NCI-H2171 treated with DMSO at 0.1 percent for 48 hours (cell line): ENCODE data around the gene SLC47A1.
"Not testable (repeated sequence)": the region's sequence is repeated elsewhere in the genome, so short reads cannot be mapped to it uniquely, and the experiment has no call there.

Experiments used
- DNase-seq: peaks from one replicate; lab custom pipeline; 2025; lab: John Stamatoyannopoulos, UW

Gene SLC47A1, protein sequence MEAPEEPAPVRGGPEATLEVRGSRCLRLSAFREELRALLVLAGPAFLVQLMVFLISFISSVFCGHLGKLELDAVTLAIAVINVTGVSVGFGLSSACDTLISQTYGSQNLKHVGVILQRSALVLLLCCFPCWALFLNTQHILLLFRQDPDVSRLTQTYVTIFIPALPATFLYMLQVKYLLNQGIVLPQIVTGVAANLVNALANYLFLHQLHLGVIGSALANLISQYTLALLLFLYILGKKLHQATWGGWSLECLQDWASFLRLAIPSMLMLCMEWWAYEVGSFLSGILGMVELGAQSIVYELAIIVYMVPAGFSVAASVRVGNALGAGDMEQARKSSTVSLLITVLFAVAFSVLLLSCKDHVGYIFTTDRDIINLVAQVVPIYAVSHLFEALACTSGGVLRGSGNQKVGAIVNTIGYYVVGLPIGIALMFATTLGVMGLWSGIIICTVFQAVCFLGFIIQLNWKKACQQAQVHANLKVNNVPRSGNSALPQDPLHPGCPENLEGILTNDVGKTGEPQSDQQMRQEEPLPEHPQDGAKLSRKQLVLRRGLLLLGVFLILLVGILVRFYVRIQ

DNA sequence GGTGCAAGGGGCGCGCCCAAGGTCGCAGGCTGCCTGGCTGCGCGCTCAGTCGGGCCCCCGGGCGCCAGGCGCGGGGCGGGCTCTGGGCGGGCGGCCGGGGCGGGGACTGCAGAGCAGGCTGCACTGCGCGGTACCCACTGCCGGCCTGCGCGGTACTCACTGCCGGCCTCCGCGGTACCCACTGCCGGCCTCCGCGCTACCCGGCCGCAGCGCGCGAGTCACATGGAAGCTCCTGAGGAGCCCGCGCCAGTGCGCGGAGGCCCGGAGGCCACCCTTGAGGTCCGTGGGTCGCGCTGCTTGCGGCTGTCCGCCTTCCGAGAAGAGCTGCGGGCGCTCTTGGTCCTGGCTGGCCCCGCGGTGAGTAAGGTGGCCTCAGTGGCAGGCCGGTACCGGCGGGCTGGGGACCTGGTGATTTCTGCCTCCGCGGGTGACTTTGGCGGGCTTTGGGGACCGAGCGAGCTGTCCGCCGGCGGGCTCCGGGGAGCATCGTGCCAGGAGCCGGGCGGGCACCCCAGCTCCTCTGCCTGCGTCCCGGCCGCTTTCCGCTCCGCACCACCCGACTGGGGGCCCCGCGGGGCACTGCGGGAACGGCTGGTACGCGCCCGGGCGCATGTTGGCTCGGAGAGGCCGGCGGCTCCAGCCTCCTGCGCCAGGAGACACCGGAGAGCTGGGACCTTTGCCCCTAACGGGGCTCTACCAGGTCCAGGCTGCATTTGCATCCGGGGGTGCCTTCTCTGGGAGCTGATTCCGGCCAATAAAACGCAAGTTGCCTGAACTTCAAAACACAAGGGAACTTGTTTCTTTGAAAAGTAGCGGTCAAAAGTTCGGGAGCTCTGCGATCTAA, at the start of gene SLC47A1:
Gene SLC47A1 (plus strand): TSS at position 137 of the 844 bp plus-strand sequence. CDS start 86 bp downstream, at position 223.
- peak; percentile 31 for DNase-seq

DNA sequence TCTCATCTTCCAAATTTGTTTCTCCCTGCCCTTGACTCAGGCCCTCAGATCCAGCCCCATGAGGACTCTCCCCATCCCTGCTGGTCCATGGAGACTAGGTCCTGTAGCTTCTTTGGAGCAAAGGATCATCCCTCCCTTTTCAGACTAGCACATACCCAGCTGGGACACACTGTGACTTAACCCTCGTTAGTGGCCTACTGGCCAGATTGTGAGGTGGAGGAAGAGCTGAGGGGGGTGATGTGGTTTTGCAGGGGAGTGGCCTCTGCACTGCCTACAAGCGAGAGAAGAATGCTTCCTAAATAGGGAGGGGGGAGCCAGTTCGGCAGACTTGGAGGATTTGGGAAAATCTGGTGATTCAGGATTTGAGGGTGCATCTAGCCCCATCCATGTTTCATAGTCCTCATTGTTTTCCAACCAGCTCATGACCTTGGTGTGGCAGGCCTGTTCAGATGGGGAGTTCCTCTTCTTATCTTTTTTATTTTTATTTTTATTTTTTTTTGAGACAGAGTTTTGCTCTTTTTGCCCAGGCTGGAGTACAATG, 47.8 kb upstream of the SLC47A1 start:
- no peak for DNase-seq

DNA sequence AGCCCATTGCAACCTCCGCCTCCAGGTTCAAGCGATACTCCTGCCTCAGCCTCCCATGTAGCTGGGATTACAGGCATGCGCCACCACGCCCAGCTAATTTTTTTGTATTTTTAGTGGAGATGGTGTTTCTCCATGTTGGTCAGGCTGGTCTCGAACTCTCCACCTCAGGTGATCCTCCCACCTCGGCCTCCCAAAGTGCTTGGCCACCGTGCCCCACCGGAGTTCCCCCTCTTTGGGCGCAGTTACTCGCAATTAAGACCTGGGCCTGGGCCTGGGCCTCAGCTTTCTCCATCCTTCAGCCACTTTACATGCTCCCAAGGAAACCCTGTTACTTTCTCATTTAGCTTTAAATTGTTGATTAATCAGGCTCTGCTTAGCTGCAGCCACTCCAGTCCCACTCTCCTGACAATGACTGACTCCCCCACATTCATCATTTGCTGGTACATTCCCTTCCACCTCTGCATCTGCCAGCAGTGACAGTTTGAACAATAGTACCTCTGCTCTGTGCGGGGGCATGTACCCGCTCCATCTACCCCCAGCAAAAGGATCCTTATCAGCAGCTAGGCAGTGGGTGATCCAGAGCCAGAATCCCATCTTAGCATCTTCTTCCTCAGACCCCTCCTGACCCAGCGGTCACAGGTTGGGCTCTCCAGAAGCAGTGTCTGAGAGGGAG, 47.2 kb upstream of the SLC47A1 start:
- DNase-seq = no peak

DNA sequence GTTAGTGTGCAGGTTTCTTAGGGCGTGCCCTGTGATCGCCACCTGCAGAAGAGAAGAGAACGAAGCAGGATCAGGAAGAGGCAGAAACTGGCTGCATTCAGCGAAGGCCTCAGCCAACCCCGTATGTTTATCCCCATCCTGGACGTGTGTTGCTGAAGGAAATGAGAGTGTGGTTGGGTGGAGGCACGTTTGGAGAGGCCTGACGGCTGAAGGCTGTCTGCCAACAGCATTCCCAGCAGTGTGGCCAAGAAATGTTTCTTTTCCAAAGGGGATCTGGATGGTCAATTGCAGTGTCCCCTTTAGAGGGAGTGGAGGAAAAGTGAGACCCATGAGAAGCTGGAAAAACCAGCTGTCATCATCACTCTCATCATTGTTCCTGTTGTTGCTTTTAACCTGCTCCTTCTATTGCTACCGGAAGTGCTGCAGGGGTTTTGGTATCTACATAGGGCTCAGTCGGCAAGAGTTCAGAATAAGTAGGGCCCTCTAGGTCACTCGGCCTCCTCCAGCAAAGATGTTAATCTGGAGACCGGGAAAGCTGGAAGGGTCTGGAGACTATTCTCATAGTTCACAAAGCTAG, 46.5 kb upstream of the SLC47A1 start:
- DNase-seq = no peak

DNA sequence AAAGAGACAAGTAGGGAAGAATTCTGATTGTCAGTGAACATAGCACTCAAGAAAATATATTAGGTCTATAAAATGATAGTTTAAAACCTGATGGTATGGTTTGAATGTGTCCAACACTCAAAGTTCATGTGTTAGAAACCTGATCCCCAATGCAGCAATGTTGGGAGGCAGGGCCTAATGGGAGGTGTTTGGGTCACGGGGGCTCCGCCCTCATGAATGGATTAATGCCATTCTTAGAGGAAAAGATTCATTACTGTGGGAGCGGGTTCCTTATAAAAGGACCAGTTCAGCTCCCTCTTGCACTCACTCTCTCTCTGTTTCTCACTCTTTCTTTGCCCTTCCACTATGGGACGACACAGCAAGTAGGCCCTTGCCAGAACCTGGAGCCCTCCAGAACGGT, 41.5 kb upstream of the SLC47A1 start:
- peak; percentile 18 for DNase-seq

DNA sequence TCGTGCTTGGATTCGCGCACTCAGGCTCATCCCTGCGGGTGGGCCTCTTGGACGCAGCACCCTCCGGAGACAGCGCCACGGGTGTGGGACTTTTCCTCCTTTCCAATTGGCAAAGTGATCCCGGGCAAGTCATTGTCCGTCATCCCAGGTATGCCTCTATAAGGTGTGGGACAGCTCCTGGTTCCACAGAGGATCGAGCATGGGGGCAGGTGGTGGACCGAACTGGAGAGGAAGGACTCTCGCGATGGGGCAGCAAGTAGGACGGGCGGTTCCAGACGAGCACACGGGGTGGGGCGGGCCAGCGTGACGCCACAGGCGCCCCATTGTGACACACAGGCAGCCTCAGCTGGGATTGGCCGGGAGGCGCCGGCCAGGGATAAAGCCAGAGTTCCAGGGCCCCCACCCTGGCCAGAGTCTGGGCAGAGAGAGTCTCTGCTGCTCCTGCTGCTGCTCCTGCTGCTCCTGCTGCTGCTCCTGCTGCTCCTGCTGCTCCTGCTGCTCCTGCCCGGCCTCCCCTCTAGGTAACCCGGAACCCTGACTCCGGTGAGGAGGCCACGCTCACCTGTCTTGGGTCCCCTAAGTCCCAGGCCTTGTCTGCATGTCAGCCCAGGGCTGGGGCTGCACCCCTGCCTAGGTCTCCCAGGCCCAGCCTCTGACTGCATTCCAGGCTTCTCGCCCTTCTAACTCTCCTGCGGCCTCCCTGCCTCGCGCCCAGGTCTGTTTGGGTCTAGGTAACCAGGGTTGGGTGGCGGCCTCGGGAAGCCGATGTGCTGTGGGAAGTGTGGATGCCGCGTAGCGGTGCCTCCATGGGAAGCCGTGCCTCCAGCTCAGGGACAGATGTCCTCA, 38.5 kb upstream of the SLC47A1 start:
- no peak for DNase-seq

DNA sequence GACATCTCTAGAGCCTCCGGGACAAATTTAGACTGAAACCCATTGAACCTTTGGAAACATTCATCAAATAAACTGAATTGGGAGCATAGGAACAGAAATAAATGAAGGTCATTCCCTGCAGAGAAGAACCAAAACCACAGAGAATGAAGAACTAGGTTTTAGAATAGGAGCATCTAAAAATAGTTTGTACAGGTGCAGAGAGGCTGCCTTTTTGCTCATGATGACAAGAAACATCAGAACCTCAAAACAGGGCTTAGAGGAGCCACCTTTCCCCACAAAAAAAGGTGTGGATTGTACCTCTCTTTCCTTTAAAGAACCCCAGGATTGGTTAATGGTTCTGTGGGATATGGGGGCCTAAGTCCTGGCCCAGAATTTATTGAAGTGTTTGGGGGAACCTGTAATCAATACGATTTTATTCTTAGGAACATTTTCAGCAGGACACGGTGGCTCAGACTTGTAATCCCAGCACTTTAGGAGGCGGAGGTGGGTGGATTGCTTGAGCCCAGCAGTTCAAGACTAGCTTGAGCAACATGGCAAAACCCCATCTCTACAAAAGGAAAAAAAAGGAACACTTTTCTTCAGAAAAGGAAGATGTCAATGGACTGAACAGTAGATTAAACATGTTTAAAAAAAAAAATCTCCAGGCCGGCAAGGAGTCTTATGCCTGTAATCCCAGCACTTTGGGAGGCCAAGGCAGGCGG, 37.7 kb upstream of the SLC47A1 start:
- no peak for DNase-seq

DNA sequence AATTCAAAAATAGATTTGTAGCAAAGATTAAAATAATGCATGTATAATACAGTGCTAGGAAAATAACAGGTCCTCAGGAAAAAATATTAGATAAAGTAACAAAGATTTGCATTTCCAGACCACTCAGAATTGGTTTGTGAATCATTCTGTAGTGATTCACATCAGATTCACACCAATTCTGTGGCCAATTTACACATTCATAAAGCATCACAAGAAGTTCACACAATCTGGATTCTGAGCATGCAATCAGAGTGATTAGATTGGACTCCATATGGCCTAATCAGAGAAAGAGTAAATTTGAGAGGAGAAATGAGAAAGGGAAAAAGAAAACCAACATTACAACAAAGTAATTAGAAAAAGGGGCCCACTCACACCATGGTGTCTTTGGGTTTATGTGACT, 36.0 kb upstream of the SLC47A1 start:
- DNase-seq = no peak

DNA sequence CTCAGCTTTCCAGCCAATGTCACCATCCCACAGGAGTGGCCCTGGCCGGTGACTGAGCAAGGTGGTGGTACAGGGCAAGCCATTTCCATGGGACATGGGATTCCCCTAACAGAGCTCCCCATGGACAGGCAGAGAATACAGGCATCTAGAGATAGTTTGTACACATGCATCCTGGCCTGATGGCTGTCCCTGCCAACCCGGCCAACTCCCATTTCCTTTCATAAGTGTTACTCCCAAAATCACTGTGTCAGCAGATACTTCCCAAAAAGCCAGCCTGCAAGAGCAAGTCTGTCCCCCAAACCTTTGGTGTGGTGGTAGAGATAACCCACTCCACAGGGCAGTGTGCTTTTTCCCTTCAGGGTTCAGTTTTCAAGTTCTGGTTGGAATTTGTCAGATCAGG, 32.4 kb upstream of the SLC47A1 start:
- DNase-seq = no peak

DNA sequence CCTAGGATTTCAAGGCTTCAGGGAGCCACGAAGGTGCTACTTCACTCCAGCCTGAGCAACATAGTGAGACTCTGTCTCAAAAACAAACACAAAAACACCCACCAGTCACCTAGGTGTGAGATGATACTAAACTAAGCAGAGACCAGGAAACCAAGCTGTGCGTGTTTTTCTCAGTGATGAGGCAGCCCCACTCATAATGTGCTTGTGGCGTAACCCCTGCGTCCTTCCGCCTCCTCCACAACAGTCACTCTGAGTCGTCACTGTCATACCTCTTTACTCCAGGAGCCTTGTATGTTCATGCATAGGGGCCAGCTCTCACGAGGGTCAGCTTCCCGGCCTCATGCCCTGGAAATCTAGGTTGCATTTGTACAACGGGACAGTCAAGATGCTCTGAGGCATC, 31.1 kb upstream of the SLC47A1 start:
- DNase-seq = no peak

DNA sequence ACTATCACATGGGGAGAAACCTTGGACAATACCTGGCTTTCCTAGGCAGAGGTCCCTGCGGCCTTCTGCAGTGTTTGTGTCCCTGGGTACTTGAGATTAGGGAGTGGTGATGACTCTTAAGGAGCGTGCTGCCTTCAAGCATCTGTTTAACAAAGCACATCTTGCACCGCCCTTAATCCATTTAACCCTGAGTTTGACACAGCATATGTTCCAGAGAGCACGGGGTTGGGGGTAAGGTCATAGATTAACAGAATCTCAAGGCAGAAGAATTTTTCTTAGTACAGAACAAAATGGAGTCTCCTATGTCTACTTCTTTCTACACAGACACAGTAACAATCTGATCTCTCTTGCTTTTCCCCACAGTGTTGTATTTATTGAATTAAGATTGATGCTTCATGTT, 28.1 kb upstream of the SLC47A1 start:
- not testable (repeated sequence) for DNase-seq

DNA sequence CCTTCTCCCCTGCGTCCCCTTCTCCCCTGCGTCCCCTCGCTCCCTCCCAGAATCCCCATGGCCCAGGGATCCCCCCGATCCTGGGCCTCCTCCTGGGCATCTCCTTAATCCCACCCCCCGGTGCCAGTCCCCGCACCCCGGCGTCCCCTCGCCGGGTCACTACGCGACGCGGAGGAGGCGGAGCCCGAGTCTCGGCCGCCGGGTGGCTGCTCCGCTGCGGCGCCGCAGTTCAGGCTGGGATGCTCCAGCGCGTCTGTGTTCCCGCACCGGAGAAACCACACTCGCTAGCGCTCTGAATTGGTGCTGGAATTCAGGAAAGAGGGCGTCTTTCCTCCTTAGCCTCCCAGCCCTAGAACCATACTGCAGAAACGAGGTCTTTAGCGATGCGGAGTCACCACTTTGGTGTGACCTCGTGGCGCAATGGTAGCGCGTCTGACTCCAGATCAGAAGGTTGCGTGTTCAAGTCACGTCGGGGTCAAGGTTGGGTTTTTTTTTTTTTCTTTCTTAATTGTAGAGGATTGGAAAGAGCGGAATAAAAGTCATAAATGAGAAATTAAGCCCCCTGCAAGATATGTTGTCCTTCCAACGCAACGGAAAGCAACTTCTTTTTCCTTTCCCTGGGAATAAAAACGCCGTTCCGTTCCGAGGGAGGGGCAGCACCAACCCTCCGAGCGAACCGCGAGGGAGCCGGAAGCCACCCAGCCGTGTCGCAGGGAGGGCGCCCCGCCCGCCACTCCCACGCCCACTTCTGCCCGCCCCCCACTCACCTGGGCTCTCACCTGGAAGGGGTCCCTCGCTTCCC, 25.7 kb upstream of the SLC47A1 start:
- DNase-seq = peak; percentile 92

DNA sequence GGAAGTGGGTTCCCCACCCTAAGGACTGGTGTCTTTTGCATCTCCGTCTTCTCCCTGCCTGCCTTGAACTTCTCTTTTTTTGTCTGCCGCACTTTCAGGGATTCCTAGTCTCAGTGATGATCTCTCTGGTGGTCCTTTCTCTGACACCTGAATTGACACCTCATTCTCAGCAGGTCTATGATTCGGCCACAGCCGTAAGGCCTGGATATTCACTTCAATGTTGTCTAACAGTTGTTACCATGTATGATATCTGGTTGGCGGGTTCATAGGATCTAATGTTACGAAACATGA, 25.1 kb upstream of the SLC47A1 start:
- no peak for DNase-seq

DNA sequence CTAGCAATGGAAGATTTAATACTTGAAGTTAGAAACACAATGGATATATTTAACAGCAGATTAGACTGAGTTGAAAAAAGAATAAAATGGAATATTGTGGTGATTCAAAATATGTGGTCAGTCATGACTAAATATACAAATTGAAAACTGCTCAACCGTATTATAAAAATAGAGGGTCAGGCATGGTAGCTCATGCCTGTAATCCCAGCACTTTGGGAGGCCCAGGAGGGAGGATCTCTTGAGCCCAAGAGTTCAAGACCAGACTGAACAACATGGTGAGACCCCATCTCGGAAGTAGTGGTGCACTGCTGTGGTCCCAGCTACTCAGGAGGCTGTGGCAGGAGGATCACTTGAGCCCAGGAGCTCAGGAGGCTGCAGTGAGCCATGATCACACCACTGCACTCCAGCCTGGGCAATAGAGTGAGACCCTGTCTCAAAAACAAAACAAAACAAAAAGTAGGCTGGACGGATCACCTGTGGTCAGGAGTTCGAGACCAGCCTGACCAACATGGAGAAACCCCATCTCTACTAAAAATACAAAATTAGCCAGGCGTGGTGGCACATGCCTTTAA, 24.3 kb upstream of the SLC47A1 start:
- not testable (repeated sequence) for DNase-seq

DNA sequence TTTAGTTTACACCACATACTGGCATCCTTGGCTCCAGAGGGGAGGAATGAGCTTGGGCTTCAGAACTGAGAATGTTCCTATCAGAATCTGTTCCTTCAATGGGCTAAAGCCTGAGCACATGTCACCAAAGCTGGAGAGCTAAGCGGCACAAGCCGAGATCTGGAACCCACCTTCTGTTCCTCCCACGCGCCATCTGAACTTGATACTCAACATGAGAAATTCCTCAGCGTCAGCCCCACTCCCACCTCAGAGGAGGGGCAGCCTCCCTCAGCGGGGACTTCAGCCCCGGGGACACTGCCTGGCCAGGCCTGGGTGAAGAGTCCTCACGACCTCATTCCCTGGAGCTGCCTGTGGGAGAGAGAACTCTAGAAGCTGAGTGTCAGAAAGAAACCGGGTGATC, 22.8 kb upstream of the SLC47A1 start:
- no peak for DNase-seq

DNA sequence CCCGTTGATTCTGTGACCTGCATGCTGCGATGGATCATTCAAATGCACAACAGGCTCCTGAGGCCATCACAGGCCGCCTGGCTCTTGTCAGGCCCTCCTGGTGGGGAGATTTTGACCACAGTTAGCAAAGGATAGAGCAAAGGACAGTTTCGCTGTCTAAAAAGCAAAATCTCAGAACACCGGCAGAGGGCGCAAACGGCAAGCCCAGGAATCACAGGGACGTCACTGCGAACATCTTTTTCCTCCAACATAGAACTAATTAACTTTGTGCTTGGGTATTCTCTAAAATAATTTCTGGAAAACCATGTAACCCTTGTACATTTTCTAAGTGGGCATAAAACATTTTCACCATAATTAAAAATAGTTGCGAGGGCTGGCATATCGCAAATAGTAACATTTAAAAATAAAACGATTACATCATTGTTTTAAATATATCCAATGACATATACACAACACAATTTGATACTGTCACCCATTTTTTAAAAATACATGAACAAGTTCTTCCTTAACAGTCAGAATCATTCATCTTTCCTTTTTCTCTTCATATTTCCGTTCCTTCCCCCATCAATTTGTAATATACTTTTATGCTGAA, 19.7 kb upstream of the SLC47A1 start:
- DNase-seq = peak; percentile 74

DNA sequence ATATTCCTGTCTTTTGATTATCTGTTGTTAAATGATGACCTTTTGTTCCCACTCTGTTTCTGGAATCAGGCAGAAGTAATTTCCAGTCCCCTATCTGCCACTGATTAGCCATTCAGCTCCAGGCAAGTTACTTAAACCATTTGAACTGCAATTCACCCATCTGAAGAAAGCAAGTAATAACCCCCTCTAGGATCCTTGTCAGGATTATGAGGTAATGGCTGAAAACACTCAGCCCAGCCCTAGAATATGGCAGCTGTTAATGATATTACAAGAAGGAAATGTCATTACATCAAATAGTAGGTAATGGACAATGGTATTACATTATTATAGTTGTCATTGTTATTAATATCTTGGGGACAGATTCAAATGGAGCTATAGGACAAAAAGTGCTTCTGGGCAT, 16.0 kb upstream of the SLC47A1 start:
- DNase-seq = no peak

DNA sequence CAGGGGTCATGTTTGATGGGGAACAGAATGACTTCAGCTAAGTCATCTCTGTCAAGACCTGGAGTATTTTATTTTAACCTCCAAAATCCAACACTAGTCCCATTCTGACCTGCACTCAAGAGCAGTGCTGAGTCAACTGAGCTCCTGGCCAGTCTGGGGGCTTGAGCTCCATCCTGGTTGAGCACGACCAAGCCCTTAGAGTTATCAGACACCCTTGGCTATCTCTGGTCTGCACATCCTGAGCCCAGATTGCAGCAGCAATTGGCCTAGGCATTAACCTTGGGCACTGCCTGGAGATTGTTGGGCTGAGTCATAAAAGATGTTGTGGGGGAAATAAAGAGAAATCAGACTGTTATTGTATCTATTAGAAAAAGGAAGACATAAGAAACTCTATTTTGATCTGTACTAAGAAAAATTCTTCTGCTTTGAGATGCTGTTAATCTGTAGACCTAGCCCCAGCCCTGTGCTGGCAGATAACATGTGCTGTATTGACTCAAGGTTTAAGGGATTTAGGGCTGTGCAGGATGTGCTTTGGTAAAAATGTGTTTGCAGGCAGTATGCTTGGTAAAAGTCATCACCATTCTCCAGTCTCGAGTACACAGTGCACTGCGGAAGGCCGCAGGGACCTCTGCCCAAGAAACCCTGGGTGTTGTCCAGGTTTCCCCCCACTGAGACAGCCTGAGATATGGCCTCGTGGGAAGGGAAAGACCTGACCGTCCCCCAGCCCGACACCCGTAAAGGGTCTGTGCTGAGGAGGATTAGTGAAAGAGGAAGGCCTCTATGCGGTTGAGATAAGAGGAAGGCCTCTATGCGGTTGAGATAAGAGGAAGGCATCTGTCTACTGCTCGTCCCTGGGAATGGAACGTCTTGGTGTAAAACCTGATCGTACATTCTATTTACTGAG, 14.0 kb upstream of the SLC47A1 start:
- DNase-seq = not testable (repeated sequence)
